Measurements from ENCODE around the gene ZNF319. TPM values are rescaled to one million over a fixed set of nuclear protein-coding genes. Genes with fewer than 3 reads are reported as not detected.

Gene ZNF319
- 10 to 100 TPM; 19.8 to 20.8 TPM for total RNA-seq

- Mint-ChIP-seq H3K9me3 (no peaks in the 10 kb centered on the region), H3K27ac (peak within 1 kb of the TSS; percentile 93)
Measured at GRCh38 chr16:57999971-58000705, at the start of gene ZNF319. Gene ZNF319, minus strand, starts transcription at chr16:58000672. Its CDS starts 2,407 bp downstream, at chr16:57998265.

GRCh38 chr16:58049232-58050185 lies 49.0 kb upstream of the ZNF319 start:
- Mint-ChIP-seq H3K9me3 (no peaks in the 10 kb centered on the region), H3K36me3 (ENCODE audit: low read depth) (no peaks in the 10 kb centered on the region), H3K27me3 (no peaks in the 10 kb centered on the region), H3K4me1 (peaks cover 2% of the 10 kb centered on the region), H3K4me3 (no peak overlapping the region), H3K27ac (no peak overlapping the region)
- ChIA-PET CTCF (interaction anchor here (0.6 to 1.5 kb wide), 2 partner anchors 12 to 69 kb away, joined by 3 read pairs; no protein-coding TSS in a partner anchor), POLR2A (no interaction called here)
- DNase-seq: no peak

More at GRCh38 chr16:57999971-58000705, at the start of gene ZNF319:
- H3K36me3 Mint-ChIP-seq (ENCODE audit: low read depth): peaks cover 40% of the 10 kb centered on the region
- ChIA-PET CTCF (interaction anchor here (0.8 to 2.7 kb wide), 13 partner anchors 10 to 424 kb away, joined by 3 to 11 read pairs (median 3); partner anchors contain the start of gene MMP15), POLR2A (no interaction called here)
- H3K27me3 Mint-ChIP-seq: no peaks in the 10 kb centered on the region
- no peak for DNase-seq
- peak within 1 kb of the TSS; percentile 91 for H3K4me3 Mint-ChIP-seq
- peaks cover 66% of the 10 kb centered on the region for H3K4me1 Mint-ChIP-seq

GRCh38 chr16:58048494-58049231 lies 48.2 kb upstream of the ZNF319 start:
- ChIA-PET POLR2A (no interaction called here), CTCF (interaction anchor here (0.6 to 0.8 kb wide), 2 partner anchors 34 to 69 kb away, joined by 3 read pairs; no protein-coding TSS in a partner anchor)
- no peaks in the 10 kb centered on the region for H3K27me3 Mint-ChIP-seq
- DNase-seq: no peak
- no peaks in the 10 kb centered on the region for H3K4me1 Mint-ChIP-seq
- H3K27ac Mint-ChIP-seq: no peak overlapping the region
- H3K9me3 Mint-ChIP-seq: no peaks in the 10 kb centered on the region
- no peak overlapping the region for H3K4me3 Mint-ChIP-seq
- no peaks in the 10 kb centered on the region for H3K36me3 Mint-ChIP-seq (ENCODE audit: low read depth)

GRCh38 chr16:58047557-58048348 lies 47.3 kb upstream of the ZNF319 start:
- Mint-ChIP-seq H3K4me1 (no peaks in the 10 kb centered on the region), H3K36me3 (ENCODE audit: low read depth) (no peaks in the 10 kb centered on the region), H3K9me3 (no peaks in the 10 kb centered on the region), H3K27ac (no peak overlapping the region), H3K27me3 (no peaks in the 10 kb centered on the region), H3K4me3 (no peak overlapping the region)
- CTCF ChIA-PET: no interaction called here
- DNase-seq: no peak
- POLR2A ChIA-PET: no interaction called here

- no peak for DNase-seq
- Mint-ChIP-seq H3K9me3 (no peaks in the 10 kb centered on the region), H3K4me3 (no peak overlapping the region), H3K27me3 (no peaks in the 10 kb centered on the region), H3K27ac (no peak overlapping the region), H3K4me1 (no peaks in the 10 kb centered on the region), H3K36me3 (ENCODE audit: low read depth) (no peaks in the 10 kb centered on the region)
- POLR2A ChIA-PET: no interaction called here
- CTCF ChIA-PET: no interaction called here
Measured at GRCh38 chr16:58046936-58047335, 46.5 kb upstream of the ZNF319 start.

- ChIA-PET CTCF (no interaction called here), POLR2A (no interaction called here)
- Mint-ChIP-seq H3K4me1 (no peaks in the 10 kb centered on the region), H3K4me3 (no peak overlapping the region), H3K27ac (no peak overlapping the region), H3K9me3 (no peaks in the 10 kb centered on the region), H3K27me3 (no peaks in the 10 kb centered on the region), H3K36me3 (ENCODE audit: low read depth) (no peaks in the 10 kb centered on the region)
- no peak for DNase-seq
Measured at GRCh38 chr16:58046054-58046881, 45.8 kb upstream of the ZNF319 start.

- Mint-ChIP-seq H3K4me1 (no peaks in the 10 kb centered on the region), H3K9me3 (no peaks in the 10 kb centered on the region), H3K27ac (no peak overlapping the region), H3K27me3 (no peaks in the 10 kb centered on the region), H3K4me3 (no peak overlapping the region), H3K36me3 (ENCODE audit: low read depth) (no peaks in the 10 kb centered on the region)
- POLR2A ChIA-PET: no interaction called here
- CTCF ChIA-PET: no interaction called here
- no peak for DNase-seq
Measured at GRCh38 chr16:58045096-58045495, 44.6 kb upstream of the ZNF319 start.

GRCh38 chr16:58044266-58045019 lies 44.0 kb upstream of the ZNF319 start:
- Mint-ChIP-seq H3K36me3 (ENCODE audit: low read depth) (no peaks in the 10 kb centered on the region), H3K4me1 (no peaks in the 10 kb centered on the region), H3K4me3 (no peak overlapping the region), H3K9me3 (no peaks in the 10 kb centered on the region), H3K27ac (no peak overlapping the region), H3K27me3 (no peaks in the 10 kb centered on the region)
- POLR2A ChIA-PET: no interaction called here
- no peak for DNase-seq
- CTCF ChIA-PET: no interaction called here

GRCh38 chr16:58043571-58044155 lies 43.2 kb upstream of the ZNF319 start:
- POLR2A ChIA-PET: no interaction called here
- H3K4me1 Mint-ChIP-seq: no peaks in the 10 kb centered on the region
- H3K27me3 Mint-ChIP-seq: no peaks in the 10 kb centered on the region
- no peak for DNase-seq
- H3K4me3 Mint-ChIP-seq: no peak overlapping the region
- CTCF ChIA-PET: no interaction called here
- H3K9me3 Mint-ChIP-seq: no peaks in the 10 kb centered on the region
- no peaks in the 10 kb centered on the region for H3K36me3 Mint-ChIP-seq (ENCODE audit: low read depth)
- H3K27ac Mint-ChIP-seq: no peak overlapping the region

GRCh38 chr16:58042886-58043515 lies 42.5 kb upstream of the ZNF319 start:
- no peaks in the 10 kb centered on the region for H3K4me1 Mint-ChIP-seq
- H3K36me3 Mint-ChIP-seq (ENCODE audit: low read depth): no peaks in the 10 kb centered on the region
- H3K4me3 Mint-ChIP-seq: no peak overlapping the region
- CTCF ChIA-PET: no interaction called here
- no peak for DNase-seq
- H3K27me3 Mint-ChIP-seq: no peaks in the 10 kb centered on the region
- POLR2A ChIA-PET: no interaction called here
- no peak overlapping the region for H3K27ac Mint-ChIP-seq
- no peaks in the 10 kb centered on the region for H3K9me3 Mint-ChIP-seq
